Uterus (tissue), 4 donors: ENCODE measurements around the gene CASP2. TPM values are rescaled to one million over a fixed set of nuclear protein-coding genes. Genes with fewer than 3 reads are reported as not detected.
A peak's percentile ranks its signal among the peaks of the same experiment; 100 is the strongest.

Source experiments
- DNase-seq, 2 donors: peaks; one replicate each; pipeline ENCODE4 v3.0.0-alpha.2; 2019 to 2020
- H3K27ac ChIP-seq, 2 donors: fragments of 200-600 bp; sonication (generic); 1 replicate in 1 of 2; 2 replicates in 1 of 2; pipeline ENCODE4 v1.5.1; 2016 to 2018
- H3K27me3 ChIP-seq, 2 donors: fragments of 200-600 bp; sonication (generic); one replicate each; pipeline ENCODE4 v1.5.1; 2018 to 2019; ENCODE audit warnings: control low read depth in 1 of 2
- H3K36me3 ChIP-seq, 2 donors: fragments of 200-600 bp; sonication (generic); one replicate each; pipeline ENCODE4 v1.5.1; 2019; ENCODE audit warnings: control low read depth in 1 of 2
- H3K4me1 ChIP-seq, 2 donors: fragments of 200-600 bp; sonication (generic); one replicate each; pipeline ENCODE4 v1.5.1; 2018 to 2019; ENCODE audit warnings: control low read depth in 1 of 2
- H3K4me3 ChIP-seq, 2 donors: fragments of 200-600 bp; sonication (generic); 1 replicate in 1 of 2; 2 replicates in 1 of 2; pipeline ENCODE4 v1.5.1; 2018 to 2019; ENCODE audit warnings: mild to moderate bottlenecking in 1 of 2
- H3K9me3 ChIP-seq, 2 donors: fragments of 200-600 bp; sonication (generic); one replicate each; pipeline ENCODE4 v1.5.1; 2019; ENCODE audit warnings: control low read depth in 1 of 2
- POLR2A ChIP-seq, 2 donors: fragments of 450-650 bp; IDR thresholded peaks; one replicate each; pipeline ENCODE4 v1.6.1; 2016; ENCODE audit warnings: antibody characterized with exemption in 2 of 2, mild to moderate bottlenecking in 1 of 2, moderate library complexity in 1 of 2
- intact Hi-C: fragments of 100-400 bp; cut with DNase I; formaldehyde crosslinking; loops from one replicate; pipeline ENCODE4 v1.15.1; 2023; ENCODE audit warnings: low total_unique reads
- total RNA-seq, 4 donors: library from RNA; depleted of rRNA in 3 of 4; stranded (reverse); fragments of >200 nt in 3 of 4; gene quantifications; one replicate each; pipeline versions ENCODE4 v1.1.0 to v1.2.4, GENCODE V29; 2014 to 2023
- TF ChIP-seq, protein P1 (sequence below), 4 experiments: fragments of 200-600 bp in 2 of 4; fragments of 450-650 bp in 2 of 4; sonication (generic) in 2 of 4; IDR thresholded peaks; one replicate each; pipeline ENCODE4 v1.5.1; 2016 to 2019; ENCODE audit warnings: antibody characterized with exemption in 4 of 4, mild to moderate bottlenecking in 2 of 4, moderate library complexity in 1 of 4
- donor health status: DM: yes; HTN: yes; CAD: no.

Gene CASP2
- total RNA-seq, 4 donors from 2014 or later, result 4.1 to 32.2 (median 24.5) TPM

- intact Hi-C loops, result no loop called here
- no peaks in the 10 kb centered on the region for H3K36me3 ChIP-seq
- H3K27me3 ChIP-seq, result no peaks in the 10 kb centered on the region
- DNase-seq, result no peak
- no peaks in the 10 kb centered on the region for H3K4me1 ChIP-seq
- no peaks in the 10 kb centered on the region for H3K9me3 ChIP-seq
- H3K4me3 ChIP-seq, result no peak overlapping the region
- TF ChIP-seq, protein P1, sequence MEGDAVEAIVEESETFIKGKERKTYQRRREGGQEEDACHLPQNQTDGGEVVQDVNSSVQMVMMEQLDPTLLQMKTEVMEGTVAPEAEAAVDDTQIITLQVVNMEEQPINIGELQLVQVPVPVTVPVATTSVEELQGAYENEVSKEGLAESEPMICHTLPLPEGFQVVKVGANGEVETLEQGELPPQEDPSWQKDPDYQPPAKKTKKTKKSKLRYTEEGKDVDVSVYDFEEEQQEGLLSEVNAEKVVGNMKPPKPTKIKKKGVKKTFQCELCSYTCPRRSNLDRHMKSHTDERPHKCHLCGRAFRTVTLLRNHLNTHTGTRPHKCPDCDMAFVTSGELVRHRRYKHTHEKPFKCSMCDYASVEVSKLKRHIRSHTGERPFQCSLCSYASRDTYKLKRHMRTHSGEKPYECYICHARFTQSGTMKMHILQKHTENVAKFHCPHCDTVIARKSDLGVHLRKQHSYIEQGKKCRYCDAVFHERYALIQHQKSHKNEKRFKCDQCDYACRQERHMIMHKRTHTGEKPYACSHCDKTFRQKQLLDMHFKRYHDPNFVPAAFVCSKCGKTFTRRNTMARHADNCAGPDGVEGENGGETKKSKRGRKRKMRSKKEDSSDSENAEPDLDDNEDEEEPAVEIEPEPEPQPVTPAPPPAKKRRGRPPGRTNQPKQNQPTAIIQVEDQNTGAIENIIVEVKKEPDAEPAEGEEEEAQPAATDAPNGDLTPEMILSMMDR (IDR thresholded peaks at IDR 0.05), result no peak
- no peak for TF ChIP-seq POLR2A (IDR thresholded peaks at IDR 0.05)
- no peak overlapping the region for H3K27ac ChIP-seq
These were observed 15.3 kb upstream of the CASP2 start for GRCh38 chr7:143272871-143273270.

DNA sequence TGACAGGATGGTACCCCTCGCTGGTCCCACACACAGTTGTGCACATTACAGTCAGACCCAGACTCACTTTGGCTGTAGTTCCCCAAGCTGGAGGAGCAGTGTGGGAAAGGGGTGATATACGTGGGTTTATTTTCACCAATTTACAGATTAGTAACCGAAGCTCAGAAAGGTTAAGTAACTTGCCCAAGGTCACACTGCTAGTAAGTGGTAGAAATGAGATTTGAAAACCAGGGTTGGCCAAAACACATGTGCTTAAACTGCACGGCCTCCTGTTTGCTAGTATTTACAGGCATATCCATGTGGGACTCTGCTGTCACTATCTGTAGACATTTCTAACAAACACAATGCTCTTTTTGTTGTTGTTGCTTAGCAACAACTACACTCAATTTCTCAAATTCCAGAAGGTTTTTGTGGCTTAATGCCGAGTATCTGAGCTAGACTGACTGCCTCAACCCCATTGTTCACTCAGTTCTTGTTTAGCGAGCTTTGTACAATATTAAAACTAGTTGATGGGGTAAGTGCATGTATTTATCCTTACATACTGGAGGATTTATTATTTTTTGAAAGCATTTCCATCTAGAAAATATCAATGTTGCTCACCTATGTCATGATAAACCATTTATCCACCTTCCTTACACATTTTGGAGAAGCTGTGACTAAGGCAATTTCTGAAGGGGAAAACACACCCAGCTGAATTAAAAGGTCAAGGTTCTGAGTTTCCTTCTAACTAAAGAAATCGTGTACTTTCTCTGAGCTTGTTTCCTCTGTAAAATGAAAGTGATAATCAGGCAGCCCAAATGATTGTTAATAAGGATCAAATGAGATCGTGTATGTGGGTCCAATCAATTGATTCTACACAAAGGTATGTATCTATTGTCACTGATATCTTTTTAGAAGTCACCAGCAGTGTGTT is 8.7 kb upstream of the CASP2 start:
- Histone ChIP-seq H3K4me3 (no peak overlapping the region), H3K4me1 (no peaks in the 10 kb centered on the region), H3K27ac (peak overlapping the region; percentile 3 to 61), H3K36me3 (no peaks in the 10 kb centered on the region), H3K9me3 (no peaks in the 10 kb centered on the region), H3K27me3 (no peaks in the 10 kb centered on the region)
- DNase-seq, result no peak
- intact Hi-C loops, result no loop called here
- no peak for TF ChIP-seq POLR2A (IDR thresholded peaks at IDR 0.05)
- TF ChIP-seq, protein P1 (IDR thresholded peaks at IDR 0.05), result no peak

DNA sequence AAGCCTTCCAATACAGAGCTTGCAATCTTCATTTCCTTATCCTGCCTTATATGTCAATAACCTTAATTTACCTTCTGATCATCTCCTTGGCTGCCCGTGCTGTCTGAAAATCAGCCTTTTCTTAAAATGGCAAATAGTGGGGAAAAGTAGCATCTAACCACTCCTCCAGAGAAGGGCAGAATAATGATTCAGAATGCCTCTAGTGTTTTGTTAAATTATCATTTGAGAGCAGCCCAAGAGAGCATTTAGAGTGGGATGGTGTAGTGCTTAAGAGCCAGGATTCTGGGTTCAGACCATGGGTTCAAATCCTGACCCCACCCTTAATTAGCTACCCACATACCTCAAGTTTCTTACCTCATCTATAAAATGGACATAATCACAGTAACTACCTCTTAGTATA is 8.0 kb upstream of the CASP2 start:
- DNase-seq, result no peak
- H3K27me3 ChIP-seq, result no peaks in the 10 kb centered on the region
- no peaks in the 10 kb centered on the region for H3K9me3 ChIP-seq
- H3K4me1 ChIP-seq, result no peaks in the 10 kb centered on the region
- intact Hi-C loops, result no loop called here
- no peak overlapping the region for H3K4me3 ChIP-seq
- TF ChIP-seq, protein P1 (IDR thresholded peaks at IDR 0.05), result no peak
- TF ChIP-seq POLR2A (IDR thresholded peaks at IDR 0.05), result no peak
- H3K36me3 ChIP-seq, result no peaks in the 10 kb centered on the region
- H3K27ac ChIP-seq, result peak overlapping the region; percentile 3 to 61

DNA sequence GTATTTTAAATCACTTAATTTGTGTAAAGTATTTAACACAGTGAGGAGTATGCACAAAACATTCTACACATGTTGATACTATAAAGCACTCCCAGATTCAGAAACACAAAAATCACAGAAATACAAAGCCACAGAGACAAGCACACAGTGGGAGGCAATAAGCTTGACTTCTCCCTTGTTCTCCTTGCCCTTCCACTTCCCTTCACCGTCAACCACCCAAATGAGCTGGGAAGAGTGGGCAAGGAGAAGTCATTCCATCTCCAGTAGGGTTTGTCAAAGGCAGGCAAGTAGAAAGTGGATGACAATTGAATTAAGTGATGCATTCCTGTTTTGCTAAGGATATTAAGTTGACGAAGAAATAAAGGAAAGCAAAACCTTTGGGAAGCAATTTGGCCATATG is 7.6 kb upstream of the CASP2 start:
- intact Hi-C loops, result no loop called here
- peak overlapping the region in 1 of 2 donors; percentile 61 for H3K27ac ChIP-seq
- TF ChIP-seq POLR2A (IDR thresholded peaks at IDR 0.05), result no peak
- TF ChIP-seq, protein P1 (IDR thresholded peaks at IDR 0.05), result no peak
- no peaks in the 10 kb centered on the region for H3K36me3 ChIP-seq
- no peaks in the 10 kb centered on the region for H3K4me1 ChIP-seq
- DNase-seq, result no peak
- H3K27me3 ChIP-seq, result no peaks in the 10 kb centered on the region
- H3K9me3 ChIP-seq, result no peaks in the 10 kb centered on the region
- no peak overlapping the region for H3K4me3 ChIP-seq

- no peak for TF ChIP-seq POLR2A (IDR thresholded peaks at IDR 0.05)
- intact Hi-C loops, result no loop called here
- no peak overlapping the region for H3K27ac ChIP-seq
- no peaks in the 10 kb centered on the region for H3K9me3 ChIP-seq
- DNase-seq, result no peak
- H3K36me3 ChIP-seq, result no peaks in the 10 kb centered on the region
- no peaks in the 10 kb centered on the region for H3K27me3 ChIP-seq
- no peak overlapping the region for H3K4me3 ChIP-seq
- no peaks in the 10 kb centered on the region for H3K4me1 ChIP-seq
These were observed 6.6 kb upstream of the CASP2 start for GRCh38 chr7:143281529-143281928.
